Activated naive CD8-positive, alpha-beta T cell treated with anti-CD3 and anti-CD28 coated beads for 36 hours (primary cell): ENCODE data around the gene ARPC4. TPM values are rescaled to one million over a fixed set of nuclear protein-coding genes. Genes with fewer than 3 reads are reported as not detected.
A peak's percentile ranks its signal among the peaks of the same experiment; 100 is the strongest.

Source experiments
- DNase-seq: peaks from one replicate; pipeline ENCODE4 v3.0.0; 2021
- H3K27ac Mint-ChIP-seq: one replicate; pipeline ENCODE4 v1.8.0; 2022; ENCODE audit warnings: mild to moderate bottlenecking, moderate library complexity, mixed read lengths
- H3K27me3 Mint-ChIP-seq: one replicate; pipeline ENCODE4 v1.8.0; 2022; ENCODE audit warnings: mild to moderate bottlenecking, mixed read lengths
- H3K36me3 Mint-ChIP-seq: one replicate; pipeline ENCODE4 v1.8.0; 2021; ENCODE audit warnings: mild to moderate bottlenecking, mixed read lengths
- H3K4me1 Mint-ChIP-seq: one replicate; pipeline ENCODE4 v1.8.0; 2021; ENCODE audit warnings: mixed read lengths
- H3K4me3 Mint-ChIP-seq: one replicate; pipeline ENCODE4 v1.8.0; 2022; ENCODE audit warnings: mild to moderate bottlenecking, moderate library complexity, mixed read lengths
- H3K9me3 Mint-ChIP-seq: one replicate; pipeline ENCODE4 v1.8.0; 2022; ENCODE audit warnings: mixed read lengths
- total RNA-seq, 2 experiments: library from RNA; stranded (reverse); gene quantifications; one replicate each; pipeline ENCODE4 v1.2.3, GENCODE V29; 2021

Gene ARPC4
- 100 to 1,000 TPM; 251 to 253 TPM for total RNA-seq

GRCh38 chr3:9792405-9793160, at the start of gene ARPC4, which contains the start of gene TADA3:
Gene ARPC4 (plus strand): TSS chr3:9793082. CDS start chr3:9793122, 40 bp downstream.
Gene TADA3 (minus strand): TSS chr3:9792473. CDS start chr3:9791466, 1,007 bp downstream.
- peak; percentile 92 for DNase-seq
- Mint-ChIP-seq H3K36me3 (peaks cover 40% of the 10 kb centered on the region), H3K27ac (peak within 1 kb of the TSS; percentile 99), H3K4me1 (peaks cover 48% of the 10 kb centered on the region), H3K27me3 (no peaks in the 10 kb centered on the region), H3K4me3 (peak within 1 kb of the TSS; percentile 98), H3K9me3 (no peaks in the 10 kb centered on the region)

- Mint-ChIP-seq H3K27ac (no peak overlapping the region), H3K4me1 (peaks cover 8% of the 10 kb centered on the region), H3K4me3 (no peak overlapping the region), H3K36me3 (peaks cover 12% of the 10 kb centered on the region), H3K9me3 (no peaks in the 10 kb centered on the region), H3K27me3 (no peaks in the 10 kb centered on the region)
- DNase-seq: no peak
These were observed 49.3 kb upstream of the ARPC4 start for GRCh38 chr3:9743548-9743947.

- Mint-ChIP-seq H3K27ac (no peak overlapping the region), H3K4me3 (no peak overlapping the region), H3K4me1 (peaks cover 9% of the 10 kb centered on the region), H3K36me3 (peaks cover 18% of the 10 kb centered on the region), H3K27me3 (no peaks in the 10 kb centered on the region), H3K9me3 (no peaks in the 10 kb centered on the region)
- DNase-seq: no peak
These were observed 48.7 kb upstream of the ARPC4 start for GRCh38 chr3:9744162-9744561.

- Mint-ChIP-seq H3K9me3 (no peaks in the 10 kb centered on the region), H3K4me1 (peaks cover 16% of the 10 kb centered on the region), H3K4me3 (no peak overlapping the region), H3K27ac (no peak overlapping the region), H3K27me3 (no peaks in the 10 kb centered on the region), H3K36me3 (peaks cover 25% of the 10 kb centered on the region)
- no peak for DNase-seq
These were observed 47.4 kb upstream of the ARPC4 start for GRCh38 chr3:9745521-9745920.

- no peak overlapping the region for H3K4me3 Mint-ChIP-seq
- peak; percentile 26 for DNase-seq
- peaks cover 32% of the 10 kb centered on the region for H3K36me3 Mint-ChIP-seq
- no peaks in the 10 kb centered on the region for H3K9me3 Mint-ChIP-seq
- no peaks in the 10 kb centered on the region for H3K27me3 Mint-ChIP-seq
- peak overlapping the region; percentile 60 for H3K27ac Mint-ChIP-seq
- peaks cover 17% of the 10 kb centered on the region for H3K4me1 Mint-ChIP-seq
These were observed 46.6 kb upstream of the ARPC4 start for GRCh38 chr3:9746330-9746729.

- Mint-ChIP-seq H3K36me3 (peaks cover 41% of the 10 kb centered on the region), H3K4me1 (peaks cover 26% of the 10 kb centered on the region)
These were observed 45.6 kb upstream of the ARPC4 start for GRCh38 chr3:9747267-9747666.

GRCh38 chr3:9748031-9748430, 44.9 kb upstream of the ARPC4 start:
- no peak for DNase-seq
- H3K4me1 Mint-ChIP-seq: peaks cover 26% of the 10 kb centered on the region
- H3K27ac Mint-ChIP-seq: peak overlapping the region; percentile 12
- H3K27me3 Mint-ChIP-seq: no peaks in the 10 kb centered on the region
- H3K36me3 Mint-ChIP-seq: peaks cover 46% of the 10 kb centered on the region
- no peaks in the 10 kb centered on the region for H3K9me3 Mint-ChIP-seq
- no peak overlapping the region for H3K4me3 Mint-ChIP-seq

More at GRCh38 chr3:9747267-9747666, 45.6 kb upstream of the ARPC4 start:
- H3K4me3 Mint-ChIP-seq: no peak overlapping the region
- peak overlapping the region; percentile 19 for H3K27ac Mint-ChIP-seq
- no peaks in the 10 kb centered on the region for H3K27me3 Mint-ChIP-seq
- no peak for DNase-seq
- H3K9me3 Mint-ChIP-seq: no peaks in the 10 kb centered on the region

- Mint-ChIP-seq H3K27me3 (no peaks in the 10 kb centered on the region), H3K4me1 (peaks cover 28% of the 10 kb centered on the region), H3K9me3 (no peaks in the 10 kb centered on the region), H3K4me3 (peak overlapping the region; percentile 98), H3K27ac (peak overlapping the region; percentile 94), H3K36me3 (peaks cover 45% of the 10 kb centered on the region)
- no peak for DNase-seq
These were observed 43.6 kb upstream of the ARPC4 start for GRCh38 chr3:9749296-9749644.

- peaks cover 51% of the 10 kb centered on the region for H3K36me3 Mint-ChIP-seq
- H3K4me3 Mint-ChIP-seq: peak within 1 kb of the TSS; percentile 98
- DNase-seq: peak; percentile 95
- no peaks in the 10 kb centered on the region for H3K27me3 Mint-ChIP-seq
- H3K4me1 Mint-ChIP-seq: peaks cover 35% of the 10 kb centered on the region
- H3K27ac Mint-ChIP-seq: peak within 1 kb of the TSS; percentile 94
- no peaks in the 10 kb centered on the region for H3K9me3 Mint-ChIP-seq
These were observed 43.0 kb upstream of the ARPC4 start, which contains the start of gene OGG1 for GRCh38 chr3:9749645-9750555. Gene OGG1 (plus strand): TSS chr3:9749952. CDS start chr3:9750287, 335 bp downstream.

- peaks cover 36% of the 10 kb centered on the region for H3K4me1 Mint-ChIP-seq
- no peak for DNase-seq
- H3K27me3 Mint-ChIP-seq: no peaks in the 10 kb centered on the region
- H3K36me3 Mint-ChIP-seq: peaks cover 54% of the 10 kb centered on the region
- H3K9me3 Mint-ChIP-seq: no peaks in the 10 kb centered on the region
- peak overlapping the region; percentile 98 for H3K4me3 Mint-ChIP-seq
- H3K27ac Mint-ChIP-seq: peak overlapping the region; percentile 94
These were observed 42.1 kb upstream of the ARPC4 start for GRCh38 chr3:9750556-9751411.

- peaks cover 22% of the 10 kb centered on the region for H3K4me1 Mint-ChIP-seq
- no peaks in the 10 kb centered on the region for H3K27me3 Mint-ChIP-seq
- peaks cover 52% of the 10 kb centered on the region for H3K36me3 Mint-ChIP-seq
- DNase-seq: no peak
- H3K9me3 Mint-ChIP-seq: no peaks in the 10 kb centered on the region
- no peak overlapping the region for H3K4me3 Mint-ChIP-seq
- H3K27ac Mint-ChIP-seq: no peak overlapping the region
These were observed 38.2 kb upstream of the ARPC4 start for GRCh38 chr3:9754678-9755077.

- Mint-ChIP-seq H3K9me3 (no peaks in the 10 kb centered on the region), H3K36me3 (peaks cover 43% of the 10 kb centered on the region), H3K4me1 (peaks cover 10% of the 10 kb centered on the region), H3K27ac (no peak overlapping the region), H3K27me3 (no peaks in the 10 kb centered on the region), H3K4me3 (no peak overlapping the region)
- no peak for DNase-seq
These were observed 35.5 kb upstream of the ARPC4 start for GRCh38 chr3:9757427-9757826.

- H3K36me3 Mint-ChIP-seq: peaks cover 29% of the 10 kb centered on the region
- no peaks in the 10 kb centered on the region for H3K9me3 Mint-ChIP-seq
- no peaks in the 10 kb centered on the region for H3K27me3 Mint-ChIP-seq
- DNase-seq: no peak
- H3K4me3 Mint-ChIP-seq: no peak overlapping the region
- H3K4me1 Mint-ChIP-seq: no peaks in the 10 kb centered on the region
- no peak overlapping the region for H3K27ac Mint-ChIP-seq
These were observed 31.9 kb upstream of the ARPC4 start for GRCh38 chr3:9760779-9761505.

GRCh38 chr3:9761919-9762318, 31.0 kb upstream of the ARPC4 start:
- Mint-ChIP-seq H3K27ac (no peak overlapping the region), H3K9me3 (no peaks in the 10 kb centered on the region), H3K36me3 (peaks cover 25% of the 10 kb centered on the region), H3K4me3 (no peak overlapping the region), H3K4me1 (peaks cover 2% of the 10 kb centered on the region), H3K27me3 (no peaks in the 10 kb centered on the region)
- DNase-seq: no peak
